ENCODE data around the gene PRR15.

DNA sequence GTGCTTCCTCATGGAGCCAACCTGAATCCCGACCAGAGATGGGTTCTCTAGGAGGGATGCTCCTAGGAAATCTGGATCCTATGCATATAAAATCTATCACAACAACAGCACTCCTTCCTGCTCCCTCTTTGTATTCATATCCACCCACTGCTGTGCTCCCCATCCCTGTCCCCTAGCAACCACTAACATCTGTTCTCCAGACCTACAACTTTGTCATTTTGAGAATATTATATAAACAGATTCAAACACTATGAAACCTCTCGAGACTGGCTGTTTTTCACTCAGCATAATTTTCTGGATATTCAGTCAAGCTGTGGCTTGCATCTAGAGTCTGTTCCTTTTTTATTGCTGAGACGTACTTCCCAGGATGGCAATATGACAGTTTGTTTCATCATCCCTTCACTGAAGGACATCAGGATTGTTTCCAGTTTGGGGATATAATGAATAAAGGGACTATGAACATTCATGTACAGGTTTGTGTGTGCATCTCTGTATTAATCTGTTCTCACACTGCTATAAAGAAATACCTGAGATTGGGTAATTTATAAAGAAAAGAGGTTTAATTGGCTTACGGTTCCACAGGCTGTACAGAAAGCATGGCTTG is 36.0 kb upstream of the PRR15 start:
- TF ChIP-seq, protein P1, sequence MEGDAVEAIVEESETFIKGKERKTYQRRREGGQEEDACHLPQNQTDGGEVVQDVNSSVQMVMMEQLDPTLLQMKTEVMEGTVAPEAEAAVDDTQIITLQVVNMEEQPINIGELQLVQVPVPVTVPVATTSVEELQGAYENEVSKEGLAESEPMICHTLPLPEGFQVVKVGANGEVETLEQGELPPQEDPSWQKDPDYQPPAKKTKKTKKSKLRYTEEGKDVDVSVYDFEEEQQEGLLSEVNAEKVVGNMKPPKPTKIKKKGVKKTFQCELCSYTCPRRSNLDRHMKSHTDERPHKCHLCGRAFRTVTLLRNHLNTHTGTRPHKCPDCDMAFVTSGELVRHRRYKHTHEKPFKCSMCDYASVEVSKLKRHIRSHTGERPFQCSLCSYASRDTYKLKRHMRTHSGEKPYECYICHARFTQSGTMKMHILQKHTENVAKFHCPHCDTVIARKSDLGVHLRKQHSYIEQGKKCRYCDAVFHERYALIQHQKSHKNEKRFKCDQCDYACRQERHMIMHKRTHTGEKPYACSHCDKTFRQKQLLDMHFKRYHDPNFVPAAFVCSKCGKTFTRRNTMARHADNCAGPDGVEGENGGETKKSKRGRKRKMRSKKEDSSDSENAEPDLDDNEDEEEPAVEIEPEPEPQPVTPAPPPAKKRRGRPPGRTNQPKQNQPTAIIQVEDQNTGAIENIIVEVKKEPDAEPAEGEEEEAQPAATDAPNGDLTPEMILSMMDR (IDR thresholded peaks at IDR 0.05), result no peak
- no peak for TF ChIP-seq POLR2A (IDR thresholded peaks at IDR 0.05)

All from breast epithelium (tissue), 3 donors.